Measurements from ENCODE around the gene XKR7. TPM values are rescaled to one million over a fixed set of nuclear protein-coding genes. Genes with fewer than 3 reads are reported as not detected.

XKR7 gene
- total RNA-seq, 1 experiment from 2014 or later: 9.7 TPM

GRCh38 chr20:32052778-32053362, 84.9 kb downstream of the XKR7 start:
- no peak for DNase-seq (ENCODE audit: low read depth)
- in situ Hi-C loops (cut with HindIII; ENCODE audit: low pct_unique_long_range_greater_than_20kb, low sequenced_read_pairs): no loop called here

Other genes with a start within 250 kb of the XKR7 start
- gene BCL2L1, start 245.3 kb upstream of the XKR7 start, total RNA-seq (2014; rRNA removed; shearing (Covaris generic); ENCODE audit: low replicate concordance): 254 and 256 TPM in 2 replicates
- 143 and 164 TPM in 2 replicates for gene TPX2, start 228.9 kb upstream of the XKR7 start, total RNA-seq (2014; rRNA removed; shearing (Covaris generic); ENCODE audit: low replicate concordance)
- gene MYLK2, start 148.8 kb upstream of the XKR7 start, total RNA-seq (2014; rRNA removed; shearing (Covaris generic); ENCODE audit: low replicate concordance): not detected in 2 replicates
- not detected in 2 replicates for gene FOXS1, start 122.5 kb upstream of the XKR7 start, total RNA-seq (2014; rRNA removed; shearing (Covaris generic); ENCODE audit: low replicate concordance)
- 3.9 TPM in 1 of 2 replicates, not detected in the other for gene DUSP15, start 97.6 kb upstream of the XKR7 start, total RNA-seq (2014; rRNA removed; shearing (Covaris generic); ENCODE audit: low replicate concordance)
- 0.20 TPM in 1 of 2 replicates, not detected in the other for gene TTLL9, start 97.5 kb upstream of the XKR7 start, total RNA-seq (2014; rRNA removed; shearing (Covaris generic); ENCODE audit: low replicate concordance)
- 50.9 and 55.6 TPM in 2 replicates for gene PDRG1, start 16.1 kb upstream of the XKR7 start, total RNA-seq (2014; rRNA removed; shearing (Covaris generic); ENCODE audit: low replicate concordance)
- 21.5 and 29.4 TPM in 2 replicates for gene CCM2L, start 42.3 kb downstream of the XKR7 start, total RNA-seq (2014; rRNA removed; shearing (Covaris generic); ENCODE audit: low replicate concordance)
- not detected in 2 replicates for gene HCK, start 84.1 kb downstream of the XKR7 start, total RNA-seq (2014; rRNA removed; shearing (Covaris generic); ENCODE audit: low replicate concordance)
- 7.4 and 13.1 TPM in 2 replicates for gene TM9SF4, start 141.6 kb downstream of the XKR7 start, total RNA-seq (2014; rRNA removed; shearing (Covaris generic); ENCODE audit: low replicate concordance)
- 0.35 and 0.37 TPM in 2 replicates for gene PLAGL2, start 239.6 kb downstream of the XKR7 start, total RNA-seq (2014; rRNA removed; shearing (Covaris generic); ENCODE audit: low replicate concordance)
- gene POFUT1, start 239.7 kb downstream of the XKR7 start, total RNA-seq (2014; rRNA removed; shearing (Covaris generic); ENCODE audit: low replicate concordance): 62.2 and 65.7 TPM in 2 replicates